Activated T-helper 2 cell treated with anti-CD3 and anti-CD28 coated beads, Interferon-gamma antibody, Interleukin-2, Interleukin-4, amounts not matched to agents 10 μg/mL and 5 μg/mL and 100 μg/mL, durations not matched to agents 14 hours and 24 hours and 36 hours (primary cell): ENCODE results near the gene USP15. TPM values are rescaled to one million over a fixed set of nuclear protein-coding genes. Genes with fewer than 3 reads are reported as not detected.

Experiments used
- DNase-seq: peaks from one replicate; pipeline ENCODE4 v3.0.0; 2021; ENCODE audit warnings: low spot score
- H3K27ac Mint-ChIP-seq: one replicate; pipeline ENCODE4 v1.8.0; 2021; ENCODE audit warnings: mixed read lengths
- H3K27me3 Mint-ChIP-seq: one replicate; pipeline ENCODE4 v1.8.0; 2021; ENCODE audit warnings: low read depth, mixed read lengths
- H3K36me3 Mint-ChIP-seq: one replicate; pipeline ENCODE4 v1.8.0; 2021; ENCODE audit warnings: low read depth, mixed read lengths
- H3K4me1 Mint-ChIP-seq: one replicate; pipeline ENCODE4 v1.8.0; 2021; ENCODE audit warnings: low read depth, mixed read lengths
- H3K4me3 Mint-ChIP-seq: one replicate; pipeline ENCODE4 v1.8.0; 2021; ENCODE audit warnings: low read depth, mild to moderate bottlenecking, moderate library complexity, mixed read lengths
- H3K9me3 Mint-ChIP-seq: one replicate; pipeline ENCODE4 v1.8.0; 2021; ENCODE audit warnings: mixed read lengths
- intact Hi-C: fragments of 100-400 bp; cut with micrococcal nuclease; formaldehyde crosslinking; loops from one replicate; pipeline ENCODE4 v1.15.1; 2023
- total RNA-seq: library from RNA; stranded (reverse); gene quantifications from 2 replicates; pipeline ENCODE4 v1.2.3, GENCODE V29; 2022

Gene USP15
- total RNA-seq, 1 donor from 2014 or later, result 82.4 TPM

DNA sequence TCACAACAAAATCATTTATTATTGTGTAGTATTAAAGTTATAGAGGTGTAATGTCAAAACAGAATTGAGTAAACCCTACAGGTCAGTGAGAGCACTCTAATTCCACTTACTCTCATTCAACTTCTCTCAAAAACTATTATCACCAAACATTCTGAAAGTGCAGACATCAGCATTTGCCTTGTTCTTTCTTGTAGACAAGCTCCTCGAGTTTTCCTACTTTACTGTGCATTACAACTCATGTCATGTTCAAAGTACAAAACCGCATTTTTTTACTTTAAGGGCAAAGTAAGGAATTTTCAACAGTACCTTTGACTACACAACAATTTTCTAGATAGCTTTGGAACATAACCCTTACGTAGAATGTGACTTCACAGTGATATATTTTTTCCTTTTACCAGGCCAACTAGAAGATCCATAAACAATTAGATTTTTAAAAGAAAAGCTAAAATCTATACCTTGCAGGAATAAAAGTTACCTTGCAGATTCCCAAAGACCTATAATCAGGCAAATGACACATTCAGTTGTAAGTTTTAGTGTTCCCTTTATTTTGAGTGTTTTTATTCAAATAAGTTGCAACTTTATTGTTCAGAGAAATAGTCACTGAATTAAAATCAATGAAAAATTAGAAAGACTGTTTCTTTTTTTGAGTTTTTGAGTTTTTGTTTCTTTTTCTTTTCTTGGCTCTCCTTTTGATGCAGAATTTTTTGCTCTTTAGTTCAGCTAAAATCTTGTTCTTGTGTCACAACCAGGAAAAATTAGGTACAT is 12.7 kb upstream of the USP15 start:
- Mint-ChIP-seq H3K36me3 (no peaks in the 10 kb centered on the region), H3K4me1 (peaks cover 28% of the 10 kb centered on the region), H3K27ac (no peak overlapping the region), H3K9me3 (no peaks in the 10 kb centered on the region), H3K27me3 (peaks cover 6% of the 10 kb centered on the region), H3K4me3 (no peak overlapping the region)
- DNase-seq, result no peak
- intact Hi-C loops, result no loop called here

DNA sequence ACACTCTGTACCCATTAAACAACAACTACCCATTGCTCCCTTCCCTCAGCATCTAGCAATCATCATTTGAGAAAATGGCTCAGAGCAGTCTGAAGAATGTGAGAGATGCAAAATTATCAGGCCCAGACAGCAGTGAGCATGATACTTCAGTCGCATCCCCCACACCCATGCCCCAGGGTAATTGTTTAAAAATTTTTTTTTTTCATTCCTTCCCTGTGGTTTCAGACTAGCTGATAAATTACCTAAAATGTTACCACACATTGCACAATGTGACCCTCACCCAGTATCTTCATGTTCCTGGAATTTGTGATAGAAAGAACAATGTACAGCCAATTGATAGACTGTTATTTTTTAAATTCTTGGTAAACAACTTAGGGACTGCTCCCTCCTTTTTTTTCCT is 11.3 kb upstream of the USP15 start:
- peaks cover 9% of the 10 kb centered on the region for H3K36me3 Mint-ChIP-seq
- no peak overlapping the region for H3K4me3 Mint-ChIP-seq
- no peaks in the 10 kb centered on the region for H3K9me3 Mint-ChIP-seq
- H3K4me1 Mint-ChIP-seq, result peaks cover 28% of the 10 kb centered on the region
- intact Hi-C loops, result no loop called here
- DNase-seq, result no peak
- H3K27ac Mint-ChIP-seq, result no peak overlapping the region
- H3K27me3 Mint-ChIP-seq, result peaks cover 2% of the 10 kb centered on the region

- DNase-seq, result no peak
- intact Hi-C loops, result no loop called here
- Mint-ChIP-seq H3K27ac (no peak overlapping the region), H3K36me3 (peaks cover 10% of the 10 kb centered on the region), H3K4me3 (no peak overlapping the region), H3K27me3 (peaks cover under 1% of the 10 kb centered on the region), H3K4me1 (peaks cover 28% of the 10 kb centered on the region), H3K9me3 (no peaks in the 10 kb centered on the region)
Measured at GRCh38 chr12:62249419-62249818, 10.8 kb upstream of the USP15 start.

GRCh38 chr12:62250671-62251608 is 9.3 kb upstream of the USP15 start:
- DNase-seq, result peak; percentile 26
- H3K27me3 Mint-ChIP-seq, result no peaks in the 10 kb centered on the region
- intact Hi-C loops, result no loop called here
- peak overlapping the region; percentile 87 for H3K27ac Mint-ChIP-seq
- H3K9me3 Mint-ChIP-seq, result no peaks in the 10 kb centered on the region
- H3K4me1 Mint-ChIP-seq, result peaks cover 28% of the 10 kb centered on the region
- H3K4me3 Mint-ChIP-seq, result peak overlapping the region; percentile 4
- peaks cover 10% of the 10 kb centered on the region for H3K36me3 Mint-ChIP-seq

DNA sequence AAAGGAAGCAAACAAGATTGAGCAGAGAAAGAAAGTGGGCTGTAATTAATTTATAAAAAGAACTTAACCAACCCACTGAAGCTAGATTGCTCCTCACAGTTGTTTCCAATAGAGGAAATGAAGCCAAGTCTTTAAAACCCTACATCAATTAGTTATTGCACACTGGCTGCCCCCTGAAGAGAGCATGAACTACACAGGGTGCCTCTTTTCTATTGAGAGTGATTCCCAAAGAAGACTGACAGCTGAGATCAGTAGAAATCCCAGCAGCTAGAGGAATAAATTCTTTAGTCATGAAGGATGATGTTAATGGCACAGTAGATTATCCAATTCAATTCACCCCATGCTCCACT is 8.6 kb upstream of the USP15 start:
- H3K36me3 Mint-ChIP-seq, result peaks cover 10% of the 10 kb centered on the region
- H3K4me1 Mint-ChIP-seq, result peaks cover 31% of the 10 kb centered on the region
- H3K27ac Mint-ChIP-seq, result peak overlapping the region; percentile 87
- intact Hi-C loops, result no loop called here
- H3K4me3 Mint-ChIP-seq, result peak overlapping the region; percentile 4
- H3K27me3 Mint-ChIP-seq, result no peaks in the 10 kb centered on the region
- H3K9me3 Mint-ChIP-seq, result no peaks in the 10 kb centered on the region
- DNase-seq, result no peak

DNA sequence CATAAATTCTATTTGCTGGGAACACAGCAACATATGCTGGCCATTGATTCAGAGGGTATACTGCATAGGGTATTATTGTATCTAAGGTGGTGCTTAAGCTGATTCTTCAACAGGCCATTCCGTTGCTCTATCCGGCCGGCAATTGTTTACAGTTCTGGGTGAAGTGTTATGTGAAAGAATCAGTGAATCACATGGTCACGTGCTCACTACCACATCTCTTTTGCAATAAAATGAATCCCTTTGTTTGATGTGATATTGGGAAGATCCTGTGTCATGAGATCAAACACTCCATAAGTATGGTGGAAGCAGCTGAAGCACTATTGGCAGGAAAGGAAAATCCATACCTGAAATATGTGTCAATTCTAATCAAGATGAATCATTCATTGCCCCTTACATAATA is 7.6 kb upstream of the USP15 start:
- Mint-ChIP-seq H3K27ac (no peak overlapping the region), H3K4me1 (peaks cover 41% of the 10 kb centered on the region), H3K27me3 (no peaks in the 10 kb centered on the region), H3K4me3 (no peak overlapping the region), H3K9me3 (no peaks in the 10 kb centered on the region), H3K36me3 (peaks cover 10% of the 10 kb centered on the region)
- DNase-seq, result no peak
- intact Hi-C loops, result no loop called here

GRCh38 chr12:62254967-62255366 is 5.2 kb upstream of the USP15 start:
- Mint-ChIP-seq H3K9me3 (no peaks in the 10 kb centered on the region), H3K4me3 (no peak overlapping the region), H3K4me1 (peaks cover 48% of the 10 kb centered on the region), H3K27me3 (no peaks in the 10 kb centered on the region), H3K36me3 (peaks cover 10% of the 10 kb centered on the region), H3K27ac (no peak overlapping the region)
- intact Hi-C loops, result no loop called here
- DNase-seq, result no peak

DNA sequence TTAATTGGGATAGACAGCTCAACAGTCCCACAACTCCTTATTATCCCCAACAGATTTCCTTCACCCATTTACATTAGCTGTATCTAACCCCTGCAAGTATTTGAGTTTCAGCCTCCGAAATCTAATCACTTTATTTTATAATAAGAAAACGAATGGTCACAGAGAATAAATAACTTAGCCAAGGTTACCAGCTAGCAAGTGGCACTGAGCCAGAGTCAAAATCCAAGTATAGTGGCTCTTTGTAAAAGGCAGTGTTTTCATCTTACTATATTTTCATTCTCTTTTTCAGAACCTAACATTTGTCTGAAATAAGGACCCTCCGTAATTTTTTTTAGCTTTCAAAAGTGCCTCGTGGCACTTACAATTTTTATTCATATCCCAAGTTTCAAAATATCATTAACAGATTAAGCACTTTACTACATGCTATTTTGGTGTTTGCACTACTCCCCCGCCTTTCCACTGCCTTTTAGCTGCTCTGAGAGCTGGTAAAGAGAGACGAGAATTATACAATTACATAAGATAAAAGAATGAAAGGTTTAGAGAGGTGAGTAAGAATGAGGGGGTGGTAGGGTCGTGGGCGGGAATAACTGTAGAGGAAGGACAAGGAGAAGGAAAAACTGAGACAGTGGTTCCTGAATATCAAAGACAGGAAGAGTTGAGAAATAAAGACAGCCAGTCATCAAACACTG is 3.7 kb upstream of the USP15 start:
- Mint-ChIP-seq H3K36me3 (peaks cover 10% of the 10 kb centered on the region), H3K9me3 (no peaks in the 10 kb centered on the region), H3K4me1 (peaks cover 35% of the 10 kb centered on the region), H3K27ac (peak overlapping the region; percentile 51), H3K27me3 (no peaks in the 10 kb centered on the region), H3K4me3 (no peak overlapping the region)
- intact Hi-C loops, result no loop called here
- DNase-seq, result no peak

GRCh38 chr12:62258231-62258630 is 2.0 kb upstream of the USP15 start:
- Mint-ChIP-seq H3K9me3 (no peaks in the 10 kb centered on the region), H3K4me3 (peak overlapping the region; percentile 99), H3K36me3 (peaks cover 9% of the 10 kb centered on the region), H3K27ac (no peak overlapping the region), H3K4me1 (peaks cover 38% of the 10 kb centered on the region), H3K27me3 (no peaks in the 10 kb centered on the region)
- no peak for DNase-seq
- intact Hi-C loops, result no loop called here

GRCh38 chr12:62258941-62259630 is 1.1 kb upstream of the USP15 start:
- no peaks in the 10 kb centered on the region for H3K27me3 Mint-ChIP-seq
- no peaks in the 10 kb centered on the region for H3K9me3 Mint-ChIP-seq
- H3K4me3 Mint-ChIP-seq, result peak overlapping the region; percentile 99
- intact Hi-C loops, result no loop called here
- DNase-seq, result no peak
- peak overlapping the region; percentile 93 for H3K27ac Mint-ChIP-seq
- peaks cover 44% of the 10 kb centered on the region for H3K4me1 Mint-ChIP-seq
- H3K36me3 Mint-ChIP-seq, result peaks cover 11% of the 10 kb centered on the region

DNA sequence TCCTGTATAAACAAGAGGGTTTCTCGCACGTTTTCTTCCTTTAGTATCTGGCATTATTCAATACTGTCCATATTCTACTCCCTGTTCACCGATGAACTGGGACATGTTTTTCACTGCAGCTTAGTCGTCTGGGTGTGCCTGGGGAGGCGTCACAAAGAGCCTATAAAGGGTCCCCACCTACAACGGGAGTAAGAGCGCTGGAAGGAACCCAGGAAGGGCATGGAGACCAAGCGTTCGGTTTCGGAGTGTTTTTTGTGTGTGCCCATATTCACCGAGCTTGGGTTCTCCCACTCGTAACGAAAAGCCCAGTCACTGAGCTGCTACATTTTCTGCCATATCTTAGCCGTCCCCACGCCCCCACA is 592 bp upstream of the USP15 start:
- peak overlapping the region; percentile 99 for H3K4me3 Mint-ChIP-seq
- peak overlapping the region; percentile 93 for H3K27ac Mint-ChIP-seq
- intact Hi-C loops, result no loop called here

More for the DNA sequence above, 592 bp upstream of the USP15 start:
- H3K9me3 Mint-ChIP-seq, result no peaks in the 10 kb centered on the region
- DNase-seq, result no peak
- H3K36me3 Mint-ChIP-seq, result peaks cover 15% of the 10 kb centered on the region
- H3K4me1 Mint-ChIP-seq, result peaks cover 49% of the 10 kb centered on the region
- H3K27me3 Mint-ChIP-seq, result no peaks in the 10 kb centered on the region
